Left renal pelvis (tissue), 4 donors: Measurements from ENCODE around the gene BBX. TPM values are rescaled to one million over a fixed set of nuclear protein-coding genes. Genes with fewer than 3 reads are reported as not detected.
"Not testable (repeated sequence)": the region's sequence is repeated elsewhere in the genome, so short reads cannot be mapped to it uniquely, and the experiment has no call there.

Source experiments
- DNase-seq, 4 donors: peaks; one replicate each; pipeline ENCODE4 v3.0.0-alpha.2; 2013; ENCODE audit warnings: low read depth in 4 of 4, low spot score in 3 of 4
- polyA plus RNA-seq, 4 donors: library from polyadenylated mRNA; unstranded; fragments of 120-200 nt; gene quantifications; one replicate each; pipeline ENCODE4 v1.2.1, GENCODE V29; 2013; ENCODE audit not compliant: insufficient read length in 4 of 4

BBX gene
- polyA plus RNA-seq, 4 donors = 57.8 to 77.8 (median 68.0) TPM

DNA sequence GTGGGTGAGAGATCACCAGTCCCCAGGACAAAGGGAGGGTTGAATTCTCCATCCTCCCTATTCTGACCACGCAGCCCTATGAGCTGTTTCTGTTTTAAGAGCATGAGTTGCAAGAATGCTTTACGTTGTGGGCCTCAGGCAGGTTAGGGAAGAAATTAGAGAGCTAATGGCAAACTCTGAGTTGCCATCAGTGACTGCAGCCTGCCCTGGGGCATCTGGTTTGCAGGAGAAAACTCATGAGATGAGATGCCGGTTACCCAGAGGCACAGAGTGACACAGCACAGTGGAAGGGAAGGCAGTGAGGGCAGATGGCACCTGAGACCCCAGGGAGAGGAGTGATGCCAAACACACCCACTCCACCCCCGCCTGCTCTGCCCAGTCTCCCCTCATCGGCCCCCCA is 302.8 kb downstream of the BBX start:
- no peak for DNase-seq

- DNase-seq = no peak
These were observed 304.0 kb downstream of the BBX start for GRCh38 chr3:107826727-107827126.

- DNase-seq = no peak
These were observed 306.4 kb downstream of the BBX start for GRCh38 chr3:107829185-107829584.

DNA sequence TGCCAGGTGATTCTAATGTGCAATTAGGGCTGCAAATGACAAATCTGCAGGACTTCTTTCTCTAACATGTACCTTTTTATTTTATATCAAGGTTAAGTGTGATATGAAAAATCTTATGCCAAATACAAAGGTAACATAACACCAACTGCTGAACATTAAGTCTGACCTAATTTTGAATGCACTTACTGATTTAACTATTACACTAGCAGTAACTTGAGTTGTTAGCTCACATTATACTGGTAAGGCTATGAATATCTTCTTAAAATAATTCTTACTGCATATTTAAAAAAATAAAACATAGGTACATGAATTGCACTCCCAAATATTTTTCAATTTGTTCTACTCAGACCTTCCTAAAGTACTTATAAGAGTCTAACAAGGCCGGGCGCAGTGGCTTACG is 308.8 kb downstream of the BBX start:
- no peak for DNase-seq

GRCh38 chr3:107833043-107833442 is 310.3 kb downstream of the BBX start:
- DNase-seq = no peak

- DNase-seq = no peak
These were observed 311.1 kb downstream of the BBX start for GRCh38 chr3:107833722-107834416.

GRCh38 chr3:107835001-107835400 is 312.2 kb downstream of the BBX start:
- DNase-seq = not testable (repeated sequence)

GRCh38 chr3:107837895-107838612 is 315.3 kb downstream of the BBX start:
- DNase-seq = no peak

GRCh38 chr3:107841831-107842230 is 319.1 kb downstream of the BBX start:
- no peak for DNase-seq

DNA sequence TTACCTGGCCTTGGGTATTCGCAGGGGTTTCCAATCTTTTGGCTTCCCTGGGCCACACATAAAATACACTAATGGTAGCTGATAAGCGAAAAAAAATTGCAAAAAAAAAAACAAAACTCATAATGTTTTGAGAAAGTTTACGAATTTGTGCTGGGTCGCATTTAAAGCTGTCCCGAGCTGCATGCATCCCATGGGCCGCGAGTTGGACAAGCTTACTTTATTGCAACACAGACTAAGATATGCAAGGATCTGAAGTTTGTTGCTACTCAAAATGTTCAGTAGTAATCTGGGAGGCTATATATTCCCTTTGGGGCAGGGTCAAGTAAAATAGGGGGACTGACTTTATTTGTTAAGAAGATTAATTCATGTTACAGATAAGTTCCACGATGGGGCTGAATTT is 320.2 kb downstream of the BBX start:
- DNase-seq = no peak

GRCh38 chr3:107845380-107846278 is 322.9 kb downstream of the BBX start:
- DNase-seq = peak in 1 of 4 donors; percentile 16

DNA sequence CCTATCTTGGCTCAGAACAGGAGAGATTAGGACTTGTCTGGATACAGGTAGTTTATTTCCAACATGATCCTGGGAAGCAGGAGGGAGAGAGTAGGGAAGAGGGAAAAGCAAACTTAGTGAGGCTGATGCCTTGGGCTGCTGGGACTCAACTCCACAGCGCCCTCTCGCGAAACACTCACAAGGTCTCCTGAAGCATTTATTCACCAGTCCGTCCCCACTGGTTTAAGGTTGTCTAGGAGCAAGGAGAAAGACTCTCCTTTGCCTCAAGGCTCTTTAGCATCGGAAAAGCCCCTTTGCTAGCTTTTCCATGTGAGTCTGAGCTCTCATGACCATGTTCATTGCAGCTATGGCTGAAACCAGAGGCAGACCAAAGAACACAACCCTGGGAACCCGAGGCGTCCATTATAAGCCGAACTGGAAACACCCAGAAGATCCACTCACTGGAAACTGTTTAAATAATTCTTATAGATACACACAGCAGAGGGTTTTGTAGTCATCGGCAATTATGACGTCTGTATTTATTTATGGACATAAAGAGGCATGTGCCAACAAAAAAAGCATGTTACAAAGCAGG is 323.6 kb downstream of the BBX start:
- DNase-seq = peak; percentile 31 to 55 (median 36)

DNA sequence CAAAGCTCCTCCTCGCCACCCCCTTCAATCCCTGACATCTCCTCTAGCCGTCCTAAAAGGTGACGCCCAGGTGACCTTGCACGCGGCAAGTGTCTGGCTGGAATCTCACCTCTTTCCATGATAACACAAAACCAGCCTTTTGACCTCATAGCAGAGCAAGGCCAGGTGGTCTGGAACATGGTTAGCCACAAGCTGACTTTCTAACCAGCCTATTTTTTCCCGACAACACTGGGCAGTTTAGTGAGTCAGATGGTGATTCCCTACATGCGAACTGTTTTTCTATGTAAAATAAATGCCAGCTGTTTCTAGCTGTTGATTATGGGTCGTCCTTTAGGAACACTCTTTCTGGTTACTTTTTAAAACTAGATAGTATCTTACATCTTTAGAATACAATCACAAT is 325.0 kb downstream of the BBX start:
- no peak for DNase-seq

GRCh38 chr3:107848351-107848915 is 325.7 kb downstream of the BBX start:
- DNase-seq = no peak

- DNase-seq = no peak
These were observed 327.9 kb downstream of the BBX start for GRCh38 chr3:107850681-107851080.

DNA sequence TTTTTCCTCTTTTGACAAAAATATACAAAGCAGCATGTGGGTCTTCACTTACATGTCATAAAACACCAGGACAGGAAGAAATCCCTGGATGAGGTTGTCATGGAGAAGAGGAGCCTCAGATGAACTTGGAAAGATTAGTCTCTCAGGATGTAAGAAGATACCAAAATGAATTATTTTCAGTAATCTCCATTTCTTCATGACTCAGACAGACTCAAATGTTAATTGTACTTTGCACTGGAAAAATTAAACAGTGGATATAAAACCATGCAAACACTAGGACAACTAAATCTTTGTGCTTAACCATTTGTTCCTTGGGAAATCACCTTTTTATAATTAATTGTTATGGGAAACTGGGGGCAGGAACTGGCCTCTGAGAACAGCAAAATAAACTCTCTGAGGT is 331.1 kb downstream of the BBX start:
- DNase-seq = no peak

- no peak for DNase-seq
These were observed 332.0 kb downstream of the BBX start for GRCh38 chr3:107854733-107855132.

DNA sequence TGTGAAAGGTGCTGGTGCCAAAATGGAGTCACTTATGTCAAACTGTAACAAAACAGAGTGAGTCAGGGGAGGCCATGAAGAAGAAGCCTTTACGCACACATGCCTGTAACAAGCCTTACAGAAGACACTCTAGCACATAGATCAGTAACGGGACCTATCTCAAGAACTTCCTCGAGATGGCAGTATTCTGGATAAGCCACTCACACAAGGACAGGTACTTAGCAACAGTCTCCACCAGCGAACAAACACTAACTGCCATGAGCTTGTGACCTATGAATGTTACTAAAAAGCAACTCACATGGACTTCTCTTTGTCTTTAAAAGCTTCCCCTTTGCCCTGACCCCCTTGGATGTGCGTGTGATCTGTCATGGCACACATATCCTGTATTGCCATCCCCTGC is 332.9 kb downstream of the BBX start:
- DNase-seq = no peak

GRCh38 chr3:107857854-107858253 is 335.1 kb downstream of the BBX start:
- DNase-seq = no peak

DNA sequence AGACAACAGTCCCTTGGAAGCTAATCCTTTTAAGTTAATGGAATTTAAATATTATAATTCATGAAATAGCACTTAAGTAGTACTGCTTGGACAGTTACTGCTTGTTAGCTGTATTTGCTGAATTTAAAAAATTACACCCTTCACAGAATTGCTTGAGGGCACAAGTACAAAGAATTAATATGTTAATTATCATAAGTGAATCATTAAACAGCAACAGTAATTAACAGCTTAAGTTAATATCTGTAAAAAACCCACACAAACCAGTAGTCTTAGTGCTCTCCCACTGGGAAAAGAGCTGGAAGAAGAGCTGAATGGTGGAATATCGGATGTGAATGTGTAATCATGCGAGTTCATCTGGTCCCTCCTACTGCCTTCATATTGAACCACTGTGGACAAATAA is 336.1 kb downstream of the BBX start:
- DNase-seq = no peak
